B cell (primary cell): ENCODE measurements around the gene COX6A2. TPM values are rescaled to one million over a fixed set of nuclear protein-coding genes. Genes with fewer than 3 reads are reported as not detected.

Experiments
- ATAC-seq: fragments of 200-7000 bp; cut with Tn5 transposase; one replicate; pipeline ENCODE4 v1.10.0; 2021; ENCODE audit warnings: low read depth, mild to moderate bottlenecking, moderate number of reproducible peaks, moderate library complexity
- CTCF ChIA-PET: fragments of 350-600 bp; sonication (Branson Sonifier 250); formaldehyde crosslinking; loops from one replicate; lab custom pipeline; 2021; ENCODE audit warnings: antibody characterized with exemption, inconsistent platforms; lab: Charles Lee
- POLR2A ChIA-PET: fragments of 350-600 bp; sonication (Branson Sonifier 250); formaldehyde crosslinking; loops from one replicate; lab custom pipeline; 2021; ENCODE audit warnings: antibody characterized with exemption; lab: Charles Lee
- DNase-seq: peaks from one replicate; pipeline ENCODE4 v3.0.0; 2013
- H2AFZ ChIP-seq: 2 replicates; pipeline ENCODE4 v1.6.1; 2012; ENCODE audit warnings: mild to moderate bottlenecking, low read depth, low read length; ENCODE audit not compliant: insufficient read depth, poor library complexity, severe bottlenecking
- H3K27ac ChIP-seq, 2 donors: 1 replicate in 1 of 2; 2 replicates in 1 of 2; pipeline ENCODE4 v1.5.1; 2012 to 2013; ENCODE audit warnings: low read length in 2 of 2, mild to moderate bottlenecking in 2 of 2, moderate library complexity in 1 of 2
- H3K27me3 ChIP-seq, 4 experiments: fragments of 200-600 bp in 1 of 4; sonication (generic) in 1 of 4; replicated peaks in 1 of 4; 1 replicate in 2 of 4; 2 replicates in 2 of 4; pipeline versions ENCODE4 v1.6.1 to v1.7.0; 2013 to 2016; ENCODE audit warnings: low read length in 3 of 4, mild to moderate bottlenecking in 2 of 4, mixed read lengths in 1 of 4, moderate library complexity in 1 of 4; ENCODE audit not compliant: insufficient read depth in 4 of 4, control insufficient read depth in 3 of 4; ENCODE audit errors: control extremely low read depth in 1 of 4
- H3K36me3 ChIP-seq, 2 experiments: replicated peaks in 1 of 2; 1 replicate in 1 of 2; 2 replicates in 1 of 2; pipeline versions ENCODE4 v1.6.1 to v1.7.1; 2013; ENCODE audit warnings: low read length in 1 of 2; ENCODE audit not compliant: insufficient read depth in 2 of 2, control insufficient read depth in 1 of 2; ENCODE audit errors: control extremely low read depth in 1 of 2, extremely low read depth in 1 of 2
- H3K4me1 ChIP-seq, 2 donors: fragments of 200-600 bp in 1 of 2; sonication (generic) in 1 of 2; 1 replicate in 1 of 2; 2 replicates in 1 of 2; pipeline versions ENCODE4 v1.5.1 to v1.6.1; 2013 to 2017; ENCODE audit warnings: low read length in 2 of 2; ENCODE audit not compliant: control insufficient read depth in 2 of 2, insufficient read depth in 2 of 2
- H3K4me2 ChIP-seq: replicated peaks from 2 replicates; pipeline ENCODE3; 2012; ENCODE audit warnings: mild to moderate bottlenecking, low read depth, low read length; ENCODE audit not compliant: poor library complexity, severe bottlenecking
- H3K4me3 ChIP-seq, 5 experiments: fragments of 200-600 bp in 1 of 5; sonication (generic) in 1 of 5; 1 replicate in 3 of 5; 2 replicates in 2 of 5; pipeline versions ENCODE4 v1.5.1 to v1.7.0; 2011 to 2016; ENCODE audit warnings: low read length in 4 of 5, mild to moderate bottlenecking in 4 of 5, low read depth in 2 of 5, control low read depth in 1 of 5, moderate library complexity in 1 of 5; ENCODE audit not compliant: insufficient read depth in 1 of 5; ENCODE audit errors: control extremely low read depth in 1 of 5, extremely low read depth in 1 of 5
- H3K79me2 ChIP-seq: fragments of 200-600 bp; sonication (generic); one replicate; pipeline ENCODE4 v1.6.0; 2016; ENCODE audit warnings: low read length; ENCODE audit not compliant: control insufficient read depth, insufficient read depth
- H3K9ac ChIP-seq: fragments of 200-600 bp; sonication (generic); 2 replicates; pipeline ENCODE4 v1.6.1; 2017; ENCODE audit warnings: mild to moderate bottlenecking, low read length, moderate library complexity
- H3K9me3 ChIP-seq, 3 donors: one replicate each; pipeline versions ENCODE4 v1.6.1 to v1.7.1; 2013; ENCODE audit warnings: low read length in 2 of 3; ENCODE audit not compliant: control insufficient read depth in 2 of 3, insufficient read depth in 1 of 3; ENCODE audit errors: control extremely low read depth in 1 of 3
- H4K20me1 ChIP-seq: 2 replicates; pipeline ENCODE4 v1.6.0; 2012; ENCODE audit warnings: mild to moderate bottlenecking, low read length; ENCODE audit not compliant: insufficient read depth, control insufficient read depth, poor library complexity, severe bottlenecking
- H3K27ac Mint-ChIP-seq: one replicate; pipeline ENCODE4 v1.8.0; 2021; ENCODE audit warnings: mixed read lengths
- H3K27me3 Mint-ChIP-seq: one replicate; pipeline ENCODE4 v1.8.0; 2021; ENCODE audit warnings: mixed read lengths
- H3K4me1 Mint-ChIP-seq: one replicate; pipeline ENCODE4 v1.8.0; 2021; ENCODE audit warnings: mixed read lengths
- H3K4me3 Mint-ChIP-seq: one replicate; pipeline ENCODE4 v1.8.0; 2021; ENCODE audit warnings: mixed read lengths
- H3K9me3 Mint-ChIP-seq: one replicate; pipeline ENCODE4 v1.8.0; 2022; ENCODE audit warnings: mixed read lengths; ENCODE audit not compliant: insufficient read depth
- CTCF ChIP-seq: fragments of 200-600 bp; IDR thresholded peaks from one replicate; pipeline ENCODE4 v1.8.0; 2022; ENCODE audit warnings: antibody characterized with exemption, mild to moderate bottlenecking
- EZH2 ChIP-seq: IDR thresholded peaks from 2 replicates; pipeline ENCODE4 v1.6.1; 2012; ENCODE audit warnings: borderline replicate concordance, low read depth, mild to moderate bottlenecking, moderate library complexity, low read length; ENCODE audit not compliant: insufficient read depth, poor library complexity, severe bottlenecking
- WGBS: methylation state at CpG from one replicate; pipeline ENCODE4 v1.1.5; 2013; ENCODE audit warnings: missing lambda C conversion rate; ENCODE audit not compliant: insufficient coverage; 5-methylcytosine and 5-hydroxymethylcytosine counted together
- intact Hi-C: fragments of 100-400 bp; cut with micrococcal nuclease; formaldehyde crosslinking; loops from one replicate; pipeline ENCODE4 v1.10.0; 2022
- polyA plus RNA-seq: library from polyadenylated mRNA; depleted of rRNA; stranded (reverse); fragments of >200 nt; gene quantifications from 2 replicates; pipeline ENCODE4 v1.2.3, GENCODE V29; 2012
- total RNA-seq, 2 donors: library from RNA; stranded (reverse); fragments of 120-200 nt in 1 of 2; gene quantifications; 1 replicate in 1 of 2; 2 replicates in 1 of 2; pipeline versions ENCODE4 v1.2.3 to v1.2.4, GENCODE V29; 2013 to 2022

The COX6A2 gene
- total and polyA plus RNA-seq, 2 donors (not counting 1 experiment from before 2014, with no cell fraction given), result not detected

- no peaks in the 10 kb centered on the region for H3K27me3 ChIP-seq
- H3K79me2 ChIP-seq, result no peaks in the 10 kb centered on the region
- H3K36me3 ChIP-seq, result no peaks in the 10 kb centered on the region
- no peak overlapping the region for H3K4me2 ChIP-seq
- no peak for ATAC-seq
- no peak overlapping the region for H3K9ac ChIP-seq
- DNase-seq, result no peak
- H3K27ac ChIP-seq, result no peak overlapping the region
- intact Hi-C loops, result no loop called here
- H3K9me3 Mint-ChIP-seq, result no peaks in the 10 kb centered on the region
- H3K4me3 Mint-ChIP-seq, result no peak overlapping the region
- peaks cover 0 to 7% of the 10 kb centered on the region in 2 donors for H3K4me1 ChIP-seq
- CTCF ChIA-PET, result no interaction called here
- no peaks in the 10 kb centered on the region for H3K27me3 Mint-ChIP-seq
- no peak overlapping the region for H3K4me3 ChIP-seq
- no peak overlapping the region for H3K27ac Mint-ChIP-seq
- H3K9me3 ChIP-seq, result peaks cover 0 to 13% (median 6%) of the 10 kb centered on the region in 3 donors
- POLR2A ChIA-PET, result no interaction called here
- 80% methylated on average over 13 of the region's 21 CpGs for WGBS
- no peak for TF ChIP-seq EZH2
- no peak for TF ChIP-seq CTCF
- no peaks in the 10 kb centered on the region for H4K20me1 ChIP-seq
- H3K4me1 Mint-ChIP-seq, result peaks cover 9% of the 10 kb centered on the region
- peak overlapping the region; percentile 28 for H2AFZ ChIP-seq
Observed at GRCh38 chr16:31403590-31404352, 24.4 kb downstream of the COX6A2 start.

GRCh38 chr16:31402687-31403086 is 25.5 kb downstream of the COX6A2 start:
- no peaks in the 10 kb centered on the region for H4K20me1 ChIP-seq
- no peaks in the 10 kb centered on the region for H3K36me3 ChIP-seq
- no peaks in the 10 kb centered on the region for H3K27me3 ChIP-seq
- DNase-seq (no peak), ATAC-seq (no peak)
- Mint-ChIP-seq H3K9me3 (no peaks in the 10 kb centered on the region), H3K27me3 (no peaks in the 10 kb centered on the region), H3K4me3 (no peak overlapping the region), H3K4me1 (peaks cover 12% of the 10 kb centered on the region), H3K27ac (no peak overlapping the region)
- intact Hi-C loops, result no loop called here
- H3K4me2 ChIP-seq, result no peak overlapping the region
- H2AFZ ChIP-seq, result no peak overlapping the region
- POLR2A ChIA-PET, result no interaction called here
- no peak overlapping the region for H3K9ac ChIP-seq
- CTCF ChIA-PET, result no interaction called here
- WGBS, result no CpG with 5 or more reads among the region's 1 CpG
- peaks cover 0 to 13% (median 6%) of the 10 kb centered on the region in 3 donors for H3K9me3 ChIP-seq
- no peak overlapping the region for H3K4me3 ChIP-seq
- H3K79me2 ChIP-seq, result no peaks in the 10 kb centered on the region
- TF ChIP-seq CTCF, result no peak
- TF ChIP-seq EZH2, result no peak
- peaks cover 0 to 7% of the 10 kb centered on the region in 2 donors for H3K4me1 ChIP-seq
- H3K27ac ChIP-seq, result no peak overlapping the region
